ENCODE results near the gene VAV2.

Gene VAV2

GRCh38 chr9:133979921-133980863 is 11.9 kb downstream of the VAV2 start:
- no peak for DNase-seq

- no peak for DNase-seq
Observed at GRCh38 chr9:133979273-133979920, 12.7 kb downstream of the VAV2 start.

- no peak for DNase-seq
Observed at GRCh38 chr9:133978899-133979272, 13.2 kb downstream of the VAV2 start.

- no peak for DNase-seq
Observed at GRCh38 chr9:133978226-133978898, 13.8 kb downstream of the VAV2 start.

GRCh38 chr9:133977421-133978201 is 14.5 kb downstream of the VAV2 start:
- DNase-seq = no peak

GRCh38 chr9:133976887-133977286 is 15.2 kb downstream of the VAV2 start:
- DNase-seq = no peak

- no peak for DNase-seq
Observed at GRCh38 chr9:133976191-133976861, 15.8 kb downstream of the VAV2 start.

GRCh38 chr9:133975511-133975910 is 16.6 kb downstream of the VAV2 start:
- no peak for DNase-seq

GRCh38 chr9:133974631-133975341 is 17.3 kb downstream of the VAV2 start:
- DNase-seq = no peak

- DNase-seq = no peak
Observed at GRCh38 chr9:133973791-133974630, 18.1 kb downstream of the VAV2 start.

GRCh38 chr9:133973111-133973790 is 18.9 kb downstream of the VAV2 start:
- DNase-seq = no peak

GRCh38 chr9:133971981-133972941 is 19.9 kb downstream of the VAV2 start:
- no peak for DNase-seq

- DNase-seq = no peak
Observed at GRCh38 chr9:133971121-133971951, 20.8 kb downstream of the VAV2 start.

- no peak for DNase-seq
Observed at GRCh38 chr9:133970581-133971058, 21.5 kb downstream of the VAV2 start.

GRCh38 chr9:133969681-133970580 is 22.2 kb downstream of the VAV2 start:
- DNase-seq = no peak

- DNase-seq = no peak
Observed at GRCh38 chr9:133968966-133969617, 23.0 kb downstream of the VAV2 start.

Measured in activated CD4-positive, alpha-beta T cell treated with anti-CD3 and anti-CD28 coated beads, Interleukin-2, amount 50 U/mL, for 48 hours (primary cell).